ENCODE data around the gene IL34. TPM values are rescaled to one million over a fixed set of nuclear protein-coding genes. Genes with fewer than 3 reads are reported as not detected.

Gene IL34
- total RNA-seq, 1 donor from 2014 or later, result 13.4 TPM

GRCh38 chr16:70689035-70689969, 42.9 kb downstream of the IL34 start:
- peak; percentile 77 for DNase-seq

- DNase-seq, result peak; percentile 97
Measured at GRCh38 chr16:70689970-70690891, 43.9 kb downstream of the IL34 start.

- peak; percentile 98 for DNase-seq
Measured at GRCh38 chr16:70691223-70692129, 45.1 kb downstream of the IL34 start.

GRCh38 chr16:70692130-70692872, 45.9 kb downstream of the IL34 start:
- DNase-seq, result peak; percentile 67

GRCh38 chr16:70692873-70693671, 46.7 kb downstream of the IL34 start:
- DNase-seq, result peak; percentile 95

- DNase-seq, result peak; percentile 70
Measured at GRCh38 chr16:70694088-70694867, 47.9 kb downstream of the IL34 start.

GRCh38 chr16:70694868-70695218, 48.5 kb downstream of the IL34 start:
- DNase-seq, result peak; percentile 43

- DNase-seq, result peak; percentile 75
Measured at GRCh38 chr16:70695331-70696070, 49.1 kb downstream of the IL34 start.

GRCh38 chr16:70696355-70696754, 50.0 kb downstream of the IL34 start:
- DNase-seq, result no peak

- peak; percentile 83 for DNase-seq
Measured at GRCh38 chr16:70696952-70697593, 50.7 kb downstream of the IL34 start.

GRCh38 chr16:70697594-70698170, 51.3 kb downstream of the IL34 start:
- peak; percentile 58 for DNase-seq

- DNase-seq, result peak; percentile 53
Measured at GRCh38 chr16:70698901-70699300, 52.5 kb downstream of the IL34 start.

GRCh38 chr16:70699696-70700095, 53.3 kb downstream of the IL34 start:
- no peak for DNase-seq

- peak; percentile 96 for DNase-seq
Measured at GRCh38 chr16:70700101-70701020, 54.0 kb downstream of the IL34 start.

- peak; percentile 42 for DNase-seq
Measured at GRCh38 chr16:70701036-70701435, 54.7 kb downstream of the IL34 start.

GRCh38 chr16:70701596-70701995, 55.2 kb downstream of the IL34 start:
- DNase-seq, result peak; percentile 32

GRCh38 chr16:70701998-70702397, 55.6 kb downstream of the IL34 start:
- DNase-seq, result no peak

Data from tongue (tissue), 2 donors.